Measurements from ENCODE around the gene ACTG2.
"Not testable (repeated sequence)": the region's sequence is repeated elsewhere in the genome, so short reads cannot be mapped to it uniquely, and the experiment has no call there.

ACTG2 gene

DNA sequence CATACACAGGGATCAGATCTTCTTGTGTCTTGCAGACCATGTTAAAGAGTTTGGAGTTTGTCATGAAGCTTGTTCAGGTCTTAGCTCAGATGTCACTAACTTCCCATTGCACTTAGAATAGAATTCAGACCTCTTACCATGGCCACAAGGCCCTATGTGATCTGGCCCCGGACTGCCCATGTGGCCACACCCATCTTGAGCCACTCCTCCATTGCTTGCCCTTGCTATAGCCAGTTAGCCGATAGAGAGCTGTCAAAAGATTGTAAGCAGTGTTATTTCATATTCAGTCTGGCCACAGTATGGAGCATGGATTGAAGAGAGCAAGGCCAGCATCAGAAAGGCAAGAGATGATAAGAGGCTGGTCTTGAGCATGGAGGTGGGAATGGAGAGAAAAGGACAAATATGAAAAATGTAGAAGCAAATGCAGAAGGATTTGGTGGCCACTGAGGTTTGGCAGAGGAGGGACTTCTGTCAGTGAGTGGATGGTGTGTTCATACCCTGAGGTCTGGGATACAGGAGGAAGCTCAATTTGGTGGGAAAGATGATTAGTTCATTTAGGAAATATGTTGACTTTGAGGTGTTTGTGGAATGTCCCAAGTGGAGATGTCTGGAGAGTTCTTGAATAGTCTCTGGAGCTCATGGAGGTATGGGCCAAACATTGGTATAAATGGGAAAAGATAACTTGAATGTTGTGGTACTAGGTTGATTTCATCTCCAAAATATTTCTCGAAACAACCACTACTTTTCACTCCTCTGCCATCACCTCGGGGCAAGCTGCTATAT is 44.5 kb downstream of the ACTG2 start:
- no peak for DNase-seq (ENCODE audit: low read depth)

DNA sequence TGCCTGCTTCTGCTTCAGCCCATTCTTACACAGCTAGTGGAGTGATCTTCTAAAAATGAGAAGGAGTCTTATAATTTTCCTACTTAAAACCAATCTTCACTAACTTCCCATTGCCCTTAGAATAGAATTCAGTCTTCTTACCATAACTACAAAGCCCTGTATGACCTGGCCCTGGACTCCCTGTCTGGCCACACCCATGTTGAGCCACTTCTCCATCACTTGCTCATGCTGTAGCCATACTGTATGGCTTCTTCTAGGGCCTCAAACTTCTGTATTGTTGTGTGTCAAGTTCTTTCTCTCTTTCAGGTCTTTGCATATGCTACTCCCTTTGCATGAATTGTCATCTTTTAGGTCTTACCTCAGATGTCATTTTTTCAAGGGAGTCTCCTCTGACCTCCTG is 45.1 kb downstream of the ACTG2 start:
- no peak for DNase-seq (ENCODE audit: low read depth)

- DNase-seq (ENCODE audit: low read depth), result peak; percentile 83
Observed at GRCh38 chr2:73938718-73939352, 46.0 kb downstream of the ACTG2 start.

- DNase-seq (ENCODE audit: low read depth), result peak; percentile 58
Observed at GRCh38 chr2:73939419-73939818, 46.6 kb downstream of the ACTG2 start.

- DNase-seq (ENCODE audit: low read depth), result not testable (repeated sequence)
Observed at GRCh38 chr2:73940066-73940465, 47.3 kb downstream of the ACTG2 start.

GRCh38 chr2:73942664-73943063 is 49.9 kb downstream of the ACTG2 start:
- DNase-seq (ENCODE audit: low read depth), result no peak

GRCh38 chr2:73944714-73945113 is 51.9 kb downstream of the ACTG2 start:
- no peak for DNase-seq (ENCODE audit: low read depth)

DNA sequence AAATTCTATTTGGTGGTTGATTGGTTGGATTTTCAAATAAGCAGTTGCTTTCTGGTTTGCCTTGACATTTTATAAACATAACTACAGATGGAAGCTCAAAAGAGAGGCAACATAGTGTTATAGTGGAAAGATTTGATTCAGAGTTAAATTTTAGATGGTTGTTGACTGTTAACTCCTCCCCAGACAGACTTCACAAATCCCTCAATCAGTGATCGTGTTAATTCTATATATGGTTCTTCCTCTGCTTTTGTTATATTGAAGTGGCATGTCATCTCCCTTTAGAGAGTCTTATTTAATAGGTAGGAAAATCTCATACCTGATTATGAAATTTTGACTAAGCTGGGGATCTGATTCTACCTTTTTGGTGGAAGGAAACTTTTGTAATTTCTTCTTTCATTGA is 53.4 kb downstream of the ACTG2 start:
- DNase-seq (ENCODE audit: low read depth), result no peak

DNA sequence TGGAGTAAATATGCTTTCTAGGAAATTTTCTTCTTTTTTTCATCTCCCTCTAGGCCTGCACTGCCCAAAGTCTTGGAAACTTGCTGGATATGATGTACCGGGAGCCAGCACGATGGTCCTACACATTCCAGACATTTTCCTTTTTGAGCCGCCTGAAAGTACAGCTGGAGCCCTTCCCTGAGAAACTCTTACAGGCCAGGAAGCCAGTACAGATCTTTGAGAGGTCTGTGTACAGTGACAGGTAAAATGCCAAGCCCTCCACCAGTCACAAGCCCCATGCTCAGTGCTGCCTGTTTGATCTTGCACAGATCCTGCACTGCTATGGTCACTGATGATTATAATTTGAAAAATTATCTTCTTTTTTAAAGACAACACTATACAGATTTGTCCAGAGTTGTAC is 53.9 kb downstream of the ACTG2 start:
- no peak for DNase-seq (ENCODE audit: low read depth)

- no peak for DNase-seq (ENCODE audit: low read depth)
Observed at GRCh38 chr2:73947412-73948018, 54.7 kb downstream of the ACTG2 start.

DNA sequence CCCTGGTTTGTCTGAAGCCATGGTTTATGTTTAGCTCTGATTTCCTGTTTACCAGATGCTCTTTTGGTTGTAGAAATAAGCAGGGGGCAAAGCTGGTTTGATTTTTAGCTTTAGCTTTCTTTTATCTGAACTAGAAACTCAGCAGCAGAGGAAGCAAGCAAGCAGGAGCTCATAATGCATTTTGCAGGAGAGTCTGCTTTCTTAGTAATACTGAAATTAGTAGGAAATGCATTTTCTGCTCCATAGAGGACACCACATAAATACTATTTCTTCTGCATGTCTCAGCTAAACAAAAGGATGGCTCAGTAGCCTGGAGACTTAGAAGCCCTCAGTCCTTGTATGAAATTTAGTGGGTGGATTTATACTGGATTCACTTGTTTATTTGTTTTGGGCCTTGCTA is 57.0 kb downstream of the ACTG2 start:
- no peak for DNase-seq (ENCODE audit: low read depth)

DNA sequence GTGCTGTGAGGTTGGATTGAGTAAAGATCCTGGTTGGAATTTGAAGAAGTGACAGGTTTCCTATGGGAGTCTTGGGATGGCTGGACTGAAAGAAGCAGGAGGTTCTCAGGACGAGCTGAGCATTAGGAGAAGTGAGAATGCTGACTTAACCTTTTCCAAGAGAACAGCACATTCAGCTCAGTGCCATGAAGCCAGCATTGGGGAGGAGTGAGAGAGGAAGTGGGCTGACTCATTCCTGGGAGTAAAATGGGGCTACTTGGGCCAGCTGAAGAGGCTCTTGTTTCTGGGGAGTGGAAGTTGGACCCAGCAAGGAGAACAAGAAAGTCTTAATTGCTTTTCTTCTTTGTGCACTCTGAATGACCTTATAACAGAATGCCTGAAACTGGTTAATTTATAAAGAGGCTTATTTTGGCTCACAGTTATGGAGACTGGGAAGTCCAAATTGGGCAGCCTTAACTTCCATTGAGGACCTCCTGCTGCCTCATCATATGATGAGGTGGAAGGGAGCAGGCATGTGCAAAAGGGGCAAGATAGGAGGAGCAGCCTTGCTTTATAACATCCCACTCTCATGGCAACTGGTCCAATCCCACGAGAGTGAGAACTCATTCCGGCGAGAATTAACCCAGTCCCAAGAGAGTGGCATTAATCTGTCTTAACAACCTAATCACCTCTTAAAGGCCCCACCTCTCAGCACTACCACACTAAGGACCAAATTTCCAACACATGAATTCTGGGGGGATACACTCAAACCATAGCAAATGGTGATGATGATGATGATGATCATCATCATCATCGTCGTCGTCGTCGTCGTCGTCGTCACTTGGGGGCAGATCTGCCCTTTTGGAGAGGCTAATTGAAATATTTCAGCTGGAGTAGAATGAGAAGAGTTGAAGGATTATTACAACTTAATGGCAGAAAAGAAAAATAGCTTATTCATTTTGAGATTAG is 60.0 kb downstream of the ACTG2 start:
- peak; percentile 79 for DNase-seq (ENCODE audit: low read depth)

GRCh38 chr2:73956218-73956865 is 63.5 kb downstream of the ACTG2 start:
- DNase-seq (ENCODE audit: low read depth), result no peak

DNA sequence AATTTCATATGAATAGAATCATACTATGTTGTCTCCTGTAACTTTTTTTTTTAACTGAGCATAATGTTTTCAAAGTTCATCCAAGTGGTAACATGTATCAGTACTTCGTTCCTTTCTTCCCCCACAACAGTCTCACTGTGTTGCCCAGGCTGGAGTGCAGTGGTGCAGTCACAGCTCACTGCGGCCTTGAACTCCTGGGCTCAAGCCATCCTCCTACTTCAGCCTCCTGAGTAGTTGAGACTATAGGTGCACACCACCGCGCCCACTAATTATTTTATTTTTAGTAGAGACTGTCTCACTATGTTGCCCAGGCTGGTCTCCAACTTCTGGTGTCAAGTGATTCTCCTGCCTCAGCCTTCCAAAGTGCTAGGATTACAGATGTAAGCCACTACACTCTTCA is 68.5 kb downstream of the ACTG2 start:
- no peak for DNase-seq (ENCODE audit: low read depth)

GRCh38 chr2:73961823-73962615 is 69.2 kb downstream of the ACTG2 start:
- DNase-seq (ENCODE audit: low read depth), result no peak

DNA sequence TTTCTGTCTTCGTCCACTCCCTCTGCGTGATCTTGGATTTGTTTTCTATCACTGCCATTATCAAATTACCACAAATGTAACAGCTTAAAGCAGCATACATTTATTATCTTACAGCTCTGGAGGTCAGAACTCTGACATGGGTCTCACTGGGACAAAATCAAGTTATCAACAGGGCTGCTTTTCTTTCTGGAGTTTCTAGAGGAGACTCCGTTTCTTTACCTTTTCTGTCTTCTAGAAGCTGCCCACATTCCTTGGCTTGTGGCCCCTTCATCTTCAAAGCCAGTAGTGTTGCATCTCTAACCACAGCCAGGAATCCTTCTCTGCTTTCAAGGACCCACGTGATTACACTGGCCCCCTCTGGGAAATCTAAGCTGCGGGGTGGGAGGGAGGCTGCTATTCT is 70.0 kb downstream of the ACTG2 start:
- no peak for DNase-seq (ENCODE audit: low read depth)

DNA sequence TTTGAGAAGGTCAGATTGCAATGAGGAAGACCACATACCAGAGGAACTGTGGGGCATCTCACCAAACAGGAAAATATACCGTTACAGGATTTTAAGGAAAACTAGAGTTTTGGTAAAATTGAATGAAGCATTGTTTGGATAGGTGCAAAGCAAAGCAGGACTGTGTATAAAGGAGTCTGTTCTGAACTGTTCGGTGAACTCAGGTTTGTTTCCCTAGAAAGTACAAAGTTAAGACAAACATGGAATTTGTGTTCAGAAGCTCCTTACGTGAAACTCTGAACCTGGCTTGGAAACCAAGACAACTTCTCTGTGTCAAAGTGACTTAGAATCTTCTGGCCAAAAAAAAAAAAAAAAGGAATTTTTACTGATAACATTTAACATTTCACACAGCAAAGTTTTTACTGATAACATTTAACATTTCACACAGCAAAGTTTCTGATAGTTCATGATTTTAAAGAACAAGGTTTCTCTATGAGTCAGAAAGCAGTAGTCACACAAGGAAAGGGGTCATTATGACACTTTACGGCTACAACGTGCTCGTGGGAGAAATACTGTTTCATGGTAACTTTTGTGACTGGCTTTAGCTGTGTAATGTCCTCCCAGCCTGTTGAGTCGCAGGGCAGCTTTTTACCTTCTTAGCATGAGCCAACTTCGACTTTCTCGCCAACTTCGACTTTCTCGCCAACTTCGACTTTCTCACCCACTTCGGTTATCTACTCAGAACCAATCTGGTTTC is 70.7 kb downstream of the ACTG2 start:
- no peak for DNase-seq (ENCODE audit: low read depth)

- no peak for DNase-seq (ENCODE audit: low read depth)
Observed at GRCh38 chr2:73964223-73964622, 71.4 kb downstream of the ACTG2 start.

- DNase-seq (ENCODE audit: low read depth), result no peak
Observed at GRCh38 chr2:73965053-73965452, 72.2 kb downstream of the ACTG2 start.

GRCh38 chr2:73968357-73968937 is 75.6 kb downstream of the ACTG2 start:
- DNase-seq (ENCODE audit: low read depth), result no peak
